ENCODE results near the gene MRLN.
"Not testable (repeated sequence)": the region's sequence is repeated elsewhere in the genome, so short reads cannot be mapped to it uniquely, and the experiment has no call there.

The MRLN gene

DNA sequence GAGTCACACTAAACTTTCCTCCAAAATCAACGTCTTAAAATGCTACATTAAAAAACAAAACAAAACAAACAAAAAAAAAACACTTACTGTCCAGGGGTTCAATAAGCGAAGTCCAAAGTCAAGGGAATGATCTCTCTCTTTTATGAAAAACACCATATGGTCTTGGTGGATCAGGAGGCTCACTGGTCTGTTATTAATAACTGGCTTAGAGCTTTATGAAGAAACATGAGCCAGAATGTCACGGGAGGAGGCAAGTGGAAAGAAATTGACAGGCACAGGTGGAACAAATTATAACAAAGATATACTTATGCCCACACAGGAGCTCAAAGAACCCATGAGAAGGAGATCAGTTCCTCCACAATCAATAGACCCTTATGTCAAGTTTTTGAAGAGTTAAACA is at the start of gene MRLN:
Gene MRLN (minus strand): TSS at position 189 of the 400 bp plus-strand sequence.
- DNase-seq: no peak

DNA sequence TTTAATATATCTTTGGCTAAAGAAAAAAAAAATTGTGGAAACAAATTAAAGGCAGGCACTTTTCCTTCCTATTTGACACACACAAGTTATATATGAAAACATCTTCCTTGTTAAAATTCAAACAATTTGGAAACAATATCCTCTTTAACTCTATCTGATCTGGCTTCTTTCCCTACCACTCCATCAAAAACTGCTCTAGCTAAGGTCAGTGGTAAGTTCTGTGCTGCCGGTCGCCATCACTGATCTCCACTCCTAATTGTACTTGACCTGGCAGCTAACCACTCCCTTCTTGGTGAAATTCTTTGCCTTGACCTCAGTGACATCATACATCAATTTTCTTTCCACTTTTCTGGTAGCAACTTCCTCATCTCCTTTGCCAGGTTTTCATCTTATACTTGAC is 47.9 kb upstream of the MRLN start:
- no peak for DNase-seq

DNA sequence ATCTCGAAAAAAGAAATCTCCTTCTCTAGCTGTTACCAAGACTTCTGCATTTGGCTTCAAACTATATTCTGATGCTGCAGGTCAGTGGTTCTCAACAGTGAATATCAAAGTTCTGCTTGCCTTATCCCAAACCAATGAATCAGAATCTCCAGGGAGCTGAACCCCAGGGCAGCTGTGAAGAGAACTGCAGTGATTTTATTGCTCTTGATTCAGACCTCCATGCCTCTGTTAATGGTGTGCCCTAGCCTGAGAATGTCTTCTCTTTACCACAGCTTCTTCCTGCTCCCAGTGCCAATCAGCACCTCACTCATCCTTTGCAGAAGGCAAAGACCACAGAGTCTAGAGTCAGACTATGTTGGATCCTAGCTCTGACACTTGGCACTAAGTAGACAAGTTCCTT is 46.2 kb upstream of the MRLN start:
- DNase-seq: no peak

DNA sequence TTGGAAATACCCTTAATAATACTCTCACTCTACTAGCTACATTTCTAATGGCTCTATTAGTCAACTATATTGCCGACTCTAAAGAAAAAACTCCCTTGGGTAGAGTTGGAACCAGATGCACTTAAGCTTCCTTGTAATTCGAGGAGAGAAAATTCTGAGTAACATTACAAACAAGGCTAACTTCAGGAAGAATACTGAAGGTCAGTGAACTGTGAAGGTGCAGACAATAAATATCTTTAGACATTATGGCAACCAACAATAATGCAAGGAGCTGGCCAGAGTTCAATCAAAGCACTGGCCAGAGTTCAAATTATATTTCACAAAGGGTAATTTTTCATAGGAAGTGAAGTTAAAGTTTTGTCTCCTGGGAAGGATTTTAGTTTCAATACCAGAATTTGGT is 40.7 kb upstream of the MRLN start:
- no peak for DNase-seq

DNA sequence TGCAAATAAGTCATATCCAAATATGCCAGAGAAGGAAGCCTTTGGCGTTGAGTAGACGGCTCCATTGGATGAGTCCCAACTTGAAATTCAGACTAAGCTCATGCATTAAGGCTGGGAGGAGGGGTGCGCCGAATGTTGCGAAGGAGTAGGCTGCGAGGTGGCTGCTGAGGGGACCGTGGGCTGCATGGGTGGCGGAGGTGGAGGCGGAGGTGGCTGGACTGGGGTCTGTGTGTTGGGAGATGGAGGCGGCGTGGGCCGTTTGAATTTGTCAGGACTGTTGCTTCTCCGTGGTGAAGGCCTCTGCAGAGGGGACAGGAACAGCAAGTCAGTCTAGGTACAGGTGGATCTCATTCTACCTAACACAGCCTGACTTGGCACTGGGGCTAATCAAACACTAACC is 39.6 kb upstream of the MRLN start:
- DNase-seq: no peak

DNA sequence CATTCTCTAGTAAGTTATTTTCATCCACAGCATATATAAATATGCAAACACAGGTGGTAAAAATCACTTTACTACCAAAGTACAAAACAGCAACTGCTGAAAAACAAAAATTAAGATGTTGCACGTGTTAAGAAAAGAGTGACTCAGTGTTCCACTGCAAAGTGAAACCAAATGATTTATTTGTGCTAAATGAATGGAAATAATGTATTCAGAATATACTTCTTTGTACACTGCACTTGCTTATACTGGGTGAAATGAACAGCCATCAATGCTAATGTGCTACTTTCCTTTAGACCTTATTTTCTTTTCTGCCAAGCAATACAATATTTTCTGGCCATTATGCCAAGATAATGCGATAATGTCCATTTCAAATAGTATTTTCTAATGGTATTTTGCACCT is 38.3 kb upstream of the MRLN start:
- no peak for DNase-seq

DNA sequence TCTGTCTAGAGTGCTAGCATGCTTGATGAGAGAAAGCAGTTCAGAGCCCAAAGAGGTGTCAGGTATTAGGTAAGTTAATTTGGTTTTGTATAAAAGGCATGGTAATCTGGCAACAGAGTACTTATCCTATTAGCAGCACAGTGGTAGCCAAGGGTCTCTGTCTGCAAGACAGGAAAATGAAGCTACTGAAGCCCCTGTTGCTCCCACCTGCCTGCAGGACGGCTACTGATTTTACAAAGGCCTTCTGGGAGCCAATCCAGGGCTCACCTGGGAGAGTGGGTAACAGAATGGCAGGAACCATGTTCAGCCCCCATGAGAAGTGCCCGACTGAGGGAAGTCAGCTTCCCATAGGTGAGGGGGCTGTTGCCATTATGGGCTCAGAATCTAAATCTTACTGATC is 36.8 kb upstream of the MRLN start:
- not testable (repeated sequence) for DNase-seq

DNA sequence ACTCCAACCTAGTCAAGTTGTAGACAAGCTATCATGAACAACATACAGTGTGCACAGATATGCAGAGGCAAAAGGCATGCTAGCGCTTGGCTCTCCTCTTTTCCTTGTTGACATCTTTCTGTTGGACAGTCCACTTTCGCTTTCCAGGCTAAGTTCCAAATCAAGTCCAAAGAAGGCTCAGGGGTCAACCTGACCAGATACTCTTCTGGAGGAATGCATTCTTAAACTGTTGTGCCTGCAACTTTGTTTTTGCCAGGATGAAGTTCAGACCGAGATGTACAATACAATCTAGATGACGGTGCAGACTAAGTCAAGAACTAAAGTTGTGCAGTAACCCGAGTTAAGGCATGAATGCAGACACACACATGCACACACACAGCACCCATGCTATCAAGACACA is 35.7 kb upstream of the MRLN start:
- DNase-seq: not testable (repeated sequence)

DNA sequence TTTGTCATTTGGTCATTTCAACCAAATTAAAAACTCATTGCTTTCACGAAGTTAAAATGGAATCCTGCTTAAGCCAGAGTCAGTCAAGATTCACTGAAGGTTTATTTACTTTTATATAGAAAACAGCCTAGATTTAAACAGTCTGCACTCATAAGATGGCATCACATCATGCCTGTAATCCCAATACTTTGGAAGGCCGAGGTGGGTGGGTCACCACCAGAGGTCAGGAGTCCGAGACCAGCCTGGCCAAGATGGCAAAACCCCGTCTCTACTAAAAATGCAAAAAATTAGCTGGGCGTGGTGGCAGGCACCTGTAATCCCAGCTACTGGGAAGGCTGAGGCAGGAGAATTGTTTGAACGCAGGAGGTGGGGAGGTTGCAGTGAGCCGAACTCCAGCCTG is 33.8 kb upstream of the MRLN start:
- not testable (repeated sequence) for DNase-seq

DNA sequence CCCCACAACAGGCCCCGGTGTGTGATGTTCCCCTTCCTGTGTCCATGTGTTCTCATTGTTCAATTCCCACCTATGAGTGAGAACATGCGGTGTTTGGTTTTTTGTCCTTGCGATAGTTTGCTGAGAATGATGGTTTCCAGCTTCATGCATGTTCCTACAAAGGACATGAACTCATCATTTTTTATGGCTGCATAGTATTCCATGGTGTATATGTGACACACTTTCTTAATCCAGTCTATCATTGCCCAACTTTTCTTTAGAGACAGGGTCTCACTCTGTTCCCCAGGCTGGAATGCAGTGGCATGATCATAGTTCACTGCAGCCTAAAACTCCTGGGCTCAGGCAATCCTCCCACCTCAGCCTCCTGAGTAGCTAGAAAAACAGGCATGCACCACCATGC is 32.2 kb upstream of the MRLN start:
- not testable (repeated sequence) for DNase-seq

DNA sequence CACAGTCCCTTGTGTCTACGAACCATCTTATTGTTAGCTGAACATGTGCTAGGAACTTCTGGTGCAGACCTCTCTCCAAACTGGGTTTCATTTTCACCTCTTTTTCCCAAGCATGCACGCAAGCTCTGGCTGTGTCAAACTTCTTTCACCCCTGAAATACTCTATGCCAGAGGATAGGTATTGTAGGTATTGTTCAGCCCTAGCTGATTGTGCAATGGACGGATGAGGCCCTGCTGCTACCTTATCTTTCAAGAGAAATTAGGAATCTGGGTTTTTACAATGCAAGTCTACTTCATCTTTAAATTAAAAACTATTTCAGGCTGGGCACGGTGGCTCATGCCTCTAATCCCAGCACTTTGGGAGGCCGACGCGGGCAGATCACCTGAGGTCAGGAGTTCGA is 28.3 kb upstream of the MRLN start:
- no peak for DNase-seq

DNA sequence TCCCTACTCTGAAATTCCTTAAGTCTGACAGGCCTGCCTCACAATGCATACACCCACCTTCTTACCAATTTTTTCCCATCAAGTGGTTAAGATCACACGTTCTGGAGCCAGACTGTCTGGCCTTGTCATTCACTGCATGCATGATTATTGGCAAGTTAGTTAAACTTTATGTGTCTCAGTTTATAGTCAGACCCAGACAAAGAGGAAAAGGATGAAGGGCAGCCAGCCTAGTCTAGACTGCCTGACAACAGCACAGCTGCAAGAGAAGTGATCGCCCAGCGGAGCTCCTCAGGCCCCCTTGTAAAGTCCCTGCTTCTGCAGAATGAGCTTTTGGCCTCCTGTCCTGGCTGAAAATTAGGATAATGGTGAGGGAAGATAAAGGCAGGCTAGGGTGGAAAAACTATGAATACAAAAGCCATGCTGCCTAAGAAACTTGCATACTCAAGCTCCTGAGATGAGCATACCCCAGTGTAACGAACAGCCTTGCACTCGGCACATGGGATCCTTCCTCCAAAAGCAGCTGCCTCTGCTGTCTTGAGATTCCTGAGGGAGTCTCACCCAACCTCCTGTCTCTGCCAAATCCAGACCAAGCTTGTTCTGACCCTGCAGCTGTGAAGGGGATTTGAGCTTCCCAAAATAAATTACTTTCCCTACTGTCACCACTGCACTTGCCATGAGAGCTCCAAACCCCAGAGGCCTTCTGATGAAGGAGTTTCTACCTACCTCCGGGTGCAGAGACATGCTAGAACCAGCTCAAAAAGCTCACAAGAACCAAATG is 26.7 kb upstream of the MRLN start:
- no peak for DNase-seq

DNA sequence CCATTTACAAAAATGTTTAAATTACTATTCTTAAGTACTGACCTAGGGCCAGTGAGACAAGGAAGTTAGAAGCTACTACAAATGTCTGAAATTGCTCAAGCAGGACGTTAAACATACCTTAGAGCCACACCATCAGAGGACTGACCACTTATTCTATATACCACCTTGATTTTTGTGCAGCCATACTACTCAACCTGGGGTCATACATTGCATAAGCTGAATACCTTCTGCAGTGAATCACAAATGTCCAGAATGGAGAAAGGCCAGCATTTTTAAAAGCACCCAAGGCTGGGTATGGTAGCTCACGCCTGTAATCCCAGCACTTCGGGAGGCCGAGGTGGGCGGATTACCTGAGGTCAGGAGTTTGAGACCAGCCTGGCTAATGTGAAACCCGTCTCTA is 21.2 kb upstream of the MRLN start:
- no peak for DNase-seq

DNA sequence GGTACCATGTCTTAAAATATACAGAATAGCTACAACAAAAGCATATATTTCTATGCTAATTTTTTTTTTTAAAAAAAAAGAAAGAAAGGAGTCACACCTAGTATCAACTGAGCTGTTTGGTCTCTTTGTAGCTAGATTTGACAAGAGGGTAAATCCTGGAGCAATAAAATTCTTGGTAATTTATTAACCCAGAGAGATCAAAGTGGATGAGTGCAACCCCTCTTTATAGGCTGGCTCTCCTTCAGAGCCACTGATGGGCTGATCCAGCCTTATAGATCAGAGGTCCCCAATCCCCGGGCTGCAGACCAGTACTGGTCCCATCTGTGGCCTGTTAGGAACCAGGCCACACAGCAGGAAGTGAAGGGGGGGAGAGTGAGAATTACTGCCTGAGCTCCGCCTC is 19.8 kb upstream of the MRLN start:
- no peak for DNase-seq

DNA sequence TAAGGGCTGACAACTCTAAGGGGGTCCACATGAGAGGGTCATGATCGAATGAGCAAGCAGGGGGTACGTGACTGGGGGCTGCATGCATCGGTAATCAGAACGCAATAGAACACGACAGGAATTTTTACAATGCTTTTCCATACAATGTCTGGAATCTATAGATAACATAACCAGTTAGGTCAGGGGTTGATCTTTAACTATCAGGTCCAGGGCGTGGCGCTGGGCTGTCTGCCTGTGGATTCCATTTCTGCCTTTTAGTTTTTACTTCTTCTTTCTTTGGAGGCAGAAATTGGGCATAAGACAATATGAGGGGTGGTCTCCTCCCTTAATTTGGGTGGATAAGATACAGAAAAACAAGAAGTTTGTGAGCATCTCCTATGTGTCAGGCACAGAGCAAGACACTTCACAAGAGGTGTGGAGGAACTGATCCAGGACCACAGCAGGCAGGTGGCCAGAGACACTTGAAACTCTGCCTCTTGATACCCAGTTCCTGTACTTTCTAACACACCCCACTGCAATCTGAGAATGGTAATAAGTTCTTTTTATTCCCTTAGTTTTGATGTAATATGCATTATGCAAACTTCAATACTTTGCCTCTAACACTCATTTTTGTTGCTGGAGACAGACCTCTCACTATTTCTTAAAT is 18.0 kb upstream of the MRLN start:
- no peak for DNase-seq

DNA sequence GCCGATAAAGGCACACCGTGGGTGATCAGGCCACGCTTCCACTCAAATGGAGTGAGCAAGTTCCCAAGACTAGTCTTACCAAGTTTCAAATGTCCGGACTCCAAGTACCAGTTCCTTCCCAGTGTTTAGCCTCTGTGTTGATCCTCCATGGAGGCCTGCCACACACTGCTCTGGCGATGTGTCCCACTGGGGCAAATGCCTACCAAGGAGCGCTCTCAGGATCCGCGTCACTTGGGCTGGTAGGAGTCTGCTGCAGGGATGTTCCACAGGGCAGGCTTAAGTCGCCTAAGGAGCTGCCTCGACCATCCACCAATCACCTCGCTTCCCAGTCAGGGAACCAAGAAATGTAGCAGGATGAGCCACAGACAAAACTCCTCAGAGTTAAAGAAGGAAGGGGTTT is 17.4 kb upstream of the MRLN start:
- DNase-seq: no peak

DNA sequence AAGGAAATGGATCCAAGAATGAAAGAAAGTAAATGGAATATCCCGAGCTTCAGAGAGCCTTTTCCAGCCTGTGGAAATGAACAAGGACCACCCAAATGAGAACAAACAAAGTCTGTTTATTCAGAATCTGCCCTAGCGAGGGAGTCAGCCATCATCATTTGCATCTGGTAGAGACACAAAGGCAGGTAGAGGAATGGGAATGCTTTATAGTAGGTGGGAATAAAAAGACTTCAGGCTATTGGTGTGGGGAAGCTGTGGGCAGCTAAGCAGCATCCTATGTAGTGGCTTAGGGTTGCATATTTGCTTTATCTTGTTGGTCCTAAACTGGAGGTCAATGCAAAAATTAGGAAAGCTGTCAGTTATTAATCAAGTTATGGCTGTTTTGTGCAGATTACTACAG is 9.2 kb upstream of the MRLN start:
- DNase-seq: no peak

DNA sequence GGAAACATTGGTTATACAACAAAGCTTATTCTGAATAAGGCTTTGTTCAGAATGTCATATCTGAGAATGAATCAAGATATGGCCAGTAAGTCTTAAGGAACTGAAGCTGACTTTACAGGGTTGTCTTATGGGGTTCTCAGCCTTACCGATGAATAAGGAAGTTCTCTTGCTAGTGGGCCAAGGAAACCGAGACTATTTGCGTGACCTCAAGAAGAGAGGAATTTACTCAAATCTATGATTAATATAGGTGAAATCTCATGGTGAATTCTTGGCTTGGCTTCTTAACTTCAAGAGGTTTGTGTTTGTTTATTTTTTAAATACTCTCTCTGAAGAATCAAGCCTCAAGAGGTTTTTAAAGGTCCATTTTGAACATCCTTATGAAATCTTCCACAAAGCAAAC is 4.7 kb upstream of the MRLN start:
- no peak for DNase-seq

DNA sequence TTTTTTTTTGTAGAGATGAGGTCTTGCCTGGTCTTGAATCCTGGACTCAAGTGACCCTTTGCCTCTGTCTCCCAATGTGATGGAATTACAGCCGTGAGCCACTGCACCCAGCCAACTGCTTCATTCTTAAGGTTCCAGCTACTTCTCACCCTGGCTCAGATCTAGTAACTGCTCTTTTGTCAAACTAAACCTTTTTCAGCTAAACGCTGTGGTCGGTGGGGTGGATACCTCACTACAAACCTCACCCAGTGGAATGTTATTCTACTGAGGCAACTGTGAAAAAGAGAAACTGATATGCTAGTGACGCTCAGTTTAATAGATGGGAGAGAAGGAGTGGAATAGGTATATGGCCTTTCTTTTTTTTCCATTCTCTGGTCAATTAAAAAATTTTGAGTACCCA is 1.7 kb upstream of the MRLN start:
- DNase-seq: no peak

DNA sequence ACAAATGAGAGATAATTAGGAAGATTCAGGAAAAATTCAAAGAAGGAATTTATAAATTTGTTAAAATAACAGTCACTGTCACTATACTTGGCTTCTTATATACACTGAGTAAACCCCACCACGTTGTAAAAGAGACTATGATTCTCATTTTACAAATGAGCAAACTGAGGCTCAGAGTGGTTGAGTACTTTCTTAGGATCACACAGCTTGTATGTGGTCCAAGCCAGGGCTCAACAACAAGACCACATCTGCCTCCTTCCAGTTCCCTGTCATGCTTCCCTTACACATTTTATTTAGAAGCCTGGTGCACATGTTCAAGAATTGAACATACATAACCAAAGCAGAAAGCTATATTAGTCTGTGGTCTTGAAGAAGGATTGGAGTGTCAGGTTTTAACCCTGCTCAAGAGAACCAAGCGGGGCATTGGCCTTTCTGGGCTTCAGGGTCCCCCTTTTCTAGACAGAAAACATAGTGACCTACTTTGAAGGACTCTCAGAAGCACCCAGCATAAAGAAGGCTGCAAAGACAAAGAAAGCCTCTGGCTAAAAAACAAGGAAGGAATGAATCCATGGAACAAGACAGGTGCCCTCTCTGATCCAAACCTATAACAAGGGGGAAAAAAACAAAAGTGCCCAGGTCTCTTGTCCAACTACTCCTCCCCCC is 846 bp downstream of the MRLN start:
- DNase-seq: no peak

DNA sequence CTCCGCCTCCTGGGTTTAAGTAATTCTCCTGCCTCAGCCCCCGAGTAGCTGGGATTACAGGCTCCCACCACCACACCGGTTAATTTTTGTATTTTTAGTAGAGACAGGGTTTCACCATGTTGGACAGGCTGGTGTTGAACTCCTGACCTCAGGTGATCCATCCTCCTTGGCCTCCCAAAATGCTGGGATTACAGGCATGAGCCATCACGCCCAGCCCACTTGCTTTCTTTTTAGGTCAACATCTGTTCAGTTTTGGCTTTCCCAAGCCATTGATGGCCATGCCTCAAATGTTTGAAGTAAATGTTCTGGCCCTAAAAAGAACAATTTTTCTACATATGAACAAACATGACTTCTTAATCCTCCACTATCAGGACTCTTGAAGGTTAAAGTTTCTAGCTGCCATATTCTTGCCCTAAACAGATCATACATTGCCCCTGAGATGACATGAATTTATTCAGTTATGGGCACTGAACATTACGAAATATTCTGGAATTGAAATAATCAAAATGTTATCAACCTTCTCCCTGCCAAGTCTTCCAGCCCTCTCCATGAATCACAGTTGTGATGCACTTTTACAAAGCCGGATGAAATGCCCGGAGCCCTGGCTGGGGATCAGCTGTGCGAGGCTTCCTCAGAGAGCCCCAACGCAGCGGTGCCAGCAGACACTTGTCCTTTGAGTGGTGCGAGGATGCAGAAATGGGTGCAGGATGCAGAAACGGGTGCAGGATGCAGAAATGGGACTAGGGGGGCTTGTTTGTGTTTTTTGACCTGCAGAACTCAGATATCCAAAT is 2.9 kb downstream of the MRLN start:
- DNase-seq: no peak

DNA sequence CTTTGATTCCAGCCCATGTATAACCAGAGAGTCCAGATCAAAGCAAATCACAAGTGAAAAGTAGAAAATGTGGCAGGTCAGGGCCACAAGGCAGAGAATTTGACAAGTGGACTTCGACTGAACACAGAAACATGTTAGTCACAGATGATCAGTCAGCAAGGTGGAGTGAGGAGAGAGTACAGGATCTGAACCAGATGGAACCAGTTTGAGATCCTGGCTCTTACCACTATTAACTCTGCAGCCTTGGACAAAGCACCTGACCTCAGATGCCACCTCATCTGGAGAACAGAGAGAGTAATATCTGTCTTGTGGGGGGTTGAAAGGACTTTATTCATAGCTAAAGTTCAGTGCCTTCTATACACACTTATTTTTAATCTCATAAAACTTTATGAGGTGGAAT is 4.4 kb downstream of the MRLN start:
- no peak for DNase-seq

DNA sequence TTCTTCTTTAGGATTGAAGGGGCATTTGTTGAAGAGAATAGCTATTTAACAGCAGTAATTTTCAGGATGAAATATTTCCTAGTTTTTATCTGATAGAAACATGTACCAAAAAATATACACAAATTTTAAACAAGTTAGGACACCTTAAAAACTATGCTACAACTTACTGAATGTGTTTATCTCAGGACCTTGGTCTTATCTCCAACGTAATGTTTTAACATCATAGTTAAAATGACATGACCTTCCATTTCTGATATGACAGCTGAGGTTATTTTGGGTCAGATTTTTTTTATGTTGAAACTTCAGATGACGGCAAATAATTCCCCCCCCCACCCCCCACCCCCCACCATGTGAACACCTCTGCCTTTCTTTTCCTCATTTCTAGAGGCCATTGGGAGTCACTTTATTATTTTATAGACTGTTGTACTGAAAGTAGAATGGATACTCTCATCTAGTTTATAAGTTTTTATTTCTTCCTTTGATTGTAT is 8.0 kb downstream of the MRLN start:
- DNase-seq: no peak
